ENCODE results near the gene MUC3A.
"Not testable (repeated sequence)": the region's sequence is repeated elsewhere in the genome, so short reads cannot be mapped to it uniquely, and the experiment has no call there.

MUC3A gene, protein sequence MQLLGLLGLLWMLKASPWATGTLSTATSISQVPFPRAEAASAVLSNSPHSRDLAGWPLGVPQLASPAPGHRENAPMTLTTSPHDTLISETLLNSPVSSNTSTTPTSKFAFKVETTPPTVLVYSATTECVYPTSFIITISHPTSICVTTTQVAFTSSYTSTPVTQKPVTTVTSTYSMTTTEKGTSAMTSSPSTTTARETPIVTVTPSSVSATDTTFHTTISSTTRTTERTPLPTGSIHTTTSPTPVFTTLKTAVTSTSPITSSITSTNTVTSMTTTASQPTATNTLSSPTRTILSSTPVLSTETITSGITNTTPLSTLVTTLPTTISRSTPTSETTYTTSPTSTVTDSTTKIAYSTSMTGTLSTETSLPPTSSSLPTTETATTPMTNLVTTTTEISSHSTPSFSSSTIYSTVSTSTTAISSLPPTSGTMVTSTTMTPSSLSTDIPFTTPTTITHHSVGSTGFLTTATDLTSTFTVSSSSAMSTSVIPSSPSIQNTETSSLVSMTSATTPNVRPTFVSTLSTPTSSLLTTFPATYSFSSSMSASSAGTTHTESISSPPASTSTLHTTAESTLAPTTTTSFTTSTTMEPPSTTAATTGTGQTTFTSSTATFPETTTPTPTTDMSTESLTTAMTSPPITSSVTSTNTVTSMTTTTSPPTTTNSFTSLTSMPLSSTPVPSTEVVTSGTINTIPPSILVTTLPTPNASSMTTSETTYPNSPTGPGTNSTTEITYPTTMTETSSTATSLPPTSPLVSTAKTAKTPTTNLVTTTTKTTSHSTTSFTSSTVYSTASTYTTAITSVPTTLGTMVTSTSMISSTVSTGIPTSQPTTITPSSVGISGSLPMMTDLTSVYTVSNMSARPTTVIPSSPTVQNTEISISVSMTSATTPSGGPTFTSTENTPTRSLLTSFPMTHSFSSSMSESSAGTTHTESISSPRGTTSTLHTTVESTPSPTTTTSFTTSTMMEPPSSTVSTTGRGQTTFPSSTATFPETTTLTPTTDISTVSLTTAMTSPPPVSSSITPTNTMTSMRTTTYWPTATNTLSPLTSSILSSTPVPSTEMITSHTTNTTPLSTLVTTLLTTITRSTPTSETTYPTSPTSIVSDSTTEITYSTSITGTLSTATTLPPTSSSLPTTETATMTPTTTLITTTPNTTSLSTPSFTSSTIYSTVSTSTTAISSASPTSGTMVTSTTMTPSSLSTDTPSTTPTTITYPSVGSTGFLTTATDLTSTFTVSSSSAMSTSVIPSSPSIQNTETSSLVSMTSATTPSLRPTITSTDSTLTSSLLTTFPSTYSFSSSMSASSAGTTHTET (N-terminal part only)

DNA sequence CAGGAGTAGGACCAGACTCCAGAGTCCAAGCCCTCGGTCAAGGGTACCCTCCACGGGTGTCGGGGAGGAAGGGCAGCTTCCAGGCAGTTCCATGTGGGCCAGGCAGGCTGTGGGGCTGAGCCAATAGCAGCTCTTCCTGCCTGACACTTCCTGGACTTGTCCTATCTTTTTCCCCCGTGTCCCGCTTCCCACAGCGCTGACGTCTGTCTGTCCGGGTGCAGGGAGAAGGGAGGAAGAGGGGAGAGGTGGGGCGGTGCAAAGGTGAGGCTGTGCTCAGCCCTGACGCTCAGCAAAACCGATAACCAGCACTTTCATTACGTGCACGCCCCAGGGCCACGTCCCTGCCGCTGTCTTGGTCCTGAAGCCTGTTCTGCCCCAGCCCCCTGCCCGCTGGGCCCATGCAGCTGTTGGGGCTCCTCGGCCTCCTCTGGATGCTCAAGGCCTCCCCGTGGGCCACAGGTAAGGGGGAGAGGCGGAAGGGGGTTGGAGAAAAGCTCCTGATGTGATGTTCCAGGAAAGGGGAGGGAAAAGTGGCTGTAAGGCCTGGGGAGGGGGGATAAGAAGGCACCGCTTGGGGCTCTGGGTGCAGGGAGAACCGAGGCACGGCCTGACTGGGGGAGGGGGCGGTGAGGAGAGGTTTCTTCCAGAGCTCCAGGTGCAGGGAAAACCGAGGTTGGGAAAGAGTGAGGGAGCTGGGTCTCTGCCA lies at the start of gene MUC3A:
Gene MUC3A, plus strand, starts transcription at position 308 of the 706 bp plus-strand sequence. Its CDS starts 91 bp downstream, at position 399.
- no peak for DNase-seq (ENCODE audit: low read depth in 2 of 2, low spot score in 1 of 2)

GRCh38 chr7:100900978-100901377 lies 48.4 kb upstream of the MUC3A start:
- DNase-seq (ENCODE audit: low read depth in 2 of 2, low spot score in 1 of 2): no peak

- no peak for DNase-seq (ENCODE audit: low read depth in 2 of 2, low spot score in 1 of 2)
Measured at GRCh38 chr7:100901921-100902332, 47.4 kb upstream of the MUC3A start.

DNA sequence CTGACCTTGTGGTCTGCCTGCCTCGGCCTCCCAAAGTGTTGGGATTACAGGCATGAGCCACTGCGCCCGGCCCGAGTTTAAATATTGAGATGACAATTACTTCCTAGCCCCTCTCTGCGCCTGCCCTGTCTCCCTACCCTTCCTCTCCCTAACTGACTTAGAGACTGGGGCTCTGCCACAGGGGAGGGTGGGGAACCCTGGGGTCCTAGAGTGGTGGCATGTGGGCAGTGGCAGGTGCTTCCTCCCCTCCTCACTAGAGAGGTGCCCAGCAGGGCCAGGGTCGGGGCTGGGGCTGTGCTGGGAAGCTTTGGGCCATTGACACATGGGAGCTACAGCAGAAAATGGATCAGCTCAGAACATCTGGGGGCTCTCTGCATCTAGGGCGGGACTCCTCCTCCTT lies 46.7 kb upstream of the MUC3A start:
- DNase-seq (ENCODE audit: low read depth in 2 of 2, low spot score in 1 of 2): no peak

GRCh38 chr7:100908512-100908911 lies 40.8 kb upstream of the MUC3A start:
- no peak for DNase-seq (ENCODE audit: low read depth in 2 of 2, low spot score in 1 of 2)

DNA sequence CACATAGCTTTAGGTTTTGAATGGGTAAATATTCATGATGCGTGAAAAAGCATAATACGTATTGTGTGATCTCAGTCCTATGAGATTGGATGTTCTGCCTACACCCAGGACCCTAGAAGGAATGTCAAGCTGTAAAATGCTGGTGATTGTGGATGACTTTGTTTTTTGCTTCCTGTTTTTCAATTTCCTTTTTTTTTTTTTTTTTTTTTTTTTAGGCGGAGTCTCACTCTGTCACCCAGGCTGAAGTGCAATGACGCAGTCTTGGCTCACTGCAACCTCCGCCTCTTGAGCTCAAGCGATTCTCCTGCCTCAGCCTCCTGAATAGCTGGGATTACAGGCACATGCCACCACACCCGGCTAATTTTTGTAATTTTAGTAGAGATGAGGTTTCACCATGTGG lies 38.9 kb upstream of the MUC3A start:
- not testable (repeated sequence) for DNase-seq (ENCODE audit: low read depth in 2 of 2, low spot score in 1 of 2)

DNA sequence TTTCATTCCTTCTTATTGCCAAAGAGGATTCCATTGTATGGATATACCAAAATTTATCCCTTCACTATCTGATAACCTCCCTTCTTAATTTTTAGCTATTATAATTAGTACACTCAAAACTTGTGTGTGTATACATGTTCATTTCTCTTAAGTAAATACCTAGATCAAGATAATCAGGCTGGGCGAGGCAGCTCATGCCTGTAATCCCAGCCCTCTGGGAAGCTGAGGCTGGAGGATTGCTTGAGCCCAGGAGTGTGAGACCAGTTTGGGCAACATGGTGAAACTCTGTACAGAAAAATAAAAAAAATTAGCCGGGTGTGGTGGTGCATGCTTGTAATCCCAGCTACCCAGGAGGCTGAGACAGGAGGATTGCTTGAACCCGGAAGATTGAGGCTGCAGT lies 37.9 kb upstream of the MUC3A start:
- DNase-seq (ENCODE audit: low read depth in 2 of 2, low spot score in 1 of 2): no peak

DNA sequence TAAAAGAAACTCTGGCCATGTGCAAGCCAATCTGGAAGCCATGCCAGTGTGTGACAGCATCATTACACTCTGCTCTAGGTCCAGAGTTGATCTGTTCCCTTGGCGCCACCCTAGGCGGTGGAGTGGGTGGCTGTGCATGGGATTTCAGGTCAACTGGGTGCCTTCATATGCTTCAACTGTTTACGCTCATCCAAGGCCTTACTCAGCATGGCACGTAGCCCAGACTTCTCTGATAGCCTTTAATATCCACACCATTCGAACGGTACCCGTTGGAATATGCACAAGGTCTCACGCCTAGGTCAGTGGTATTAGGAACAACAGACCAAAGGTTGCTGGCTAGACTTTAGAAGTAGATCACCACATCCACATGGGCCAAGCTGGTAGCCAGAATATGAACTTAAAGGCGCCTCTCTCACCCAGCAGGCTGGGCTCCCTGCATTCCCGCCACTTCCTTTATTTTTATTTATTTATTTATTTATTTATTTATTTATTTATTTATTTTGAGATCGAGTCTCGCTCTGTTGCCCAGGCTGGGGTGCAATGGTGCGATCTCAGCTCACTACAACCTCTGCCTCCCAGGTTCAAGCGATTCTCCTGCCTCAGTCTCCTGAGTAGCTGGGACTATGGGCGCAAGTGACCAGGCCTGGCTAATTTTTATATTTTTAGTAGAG lies 35.0 kb upstream of the MUC3A start:
- no peak for DNase-seq (ENCODE audit: low read depth in 2 of 2, low spot score in 1 of 2)

DNA sequence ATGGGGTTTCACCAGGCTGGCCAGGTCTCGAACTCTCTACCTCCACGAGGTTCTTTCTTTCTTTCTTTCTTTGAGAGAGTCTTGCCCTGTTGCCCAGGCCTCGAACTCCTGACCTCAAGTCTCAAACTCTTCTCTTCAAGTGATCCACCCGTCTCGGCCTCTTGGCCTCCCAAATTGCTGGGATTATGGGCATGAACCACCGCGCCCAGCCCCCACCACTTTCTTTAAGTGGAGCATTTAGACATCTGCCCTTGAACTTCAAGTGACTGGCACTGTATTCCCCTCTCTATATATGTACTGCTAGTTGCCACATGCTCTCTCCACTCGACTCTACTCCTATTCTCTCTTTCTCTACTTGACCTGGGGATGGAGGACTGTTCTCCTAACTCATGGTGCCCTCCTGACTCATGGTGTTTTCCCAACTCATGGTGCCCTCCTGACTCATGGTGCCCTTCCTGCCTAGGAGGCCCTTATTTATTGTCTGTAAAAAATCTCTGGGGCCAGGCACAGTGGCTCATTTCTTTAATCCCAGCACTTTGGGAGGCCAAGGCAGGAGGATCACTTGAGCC lies 34.4 kb upstream of the MUC3A start:
- DNase-seq (ENCODE audit: low read depth in 2 of 2, low spot score in 1 of 2): no peak

- not testable (repeated sequence) for DNase-seq (ENCODE audit: low read depth in 2 of 2, low spot score in 1 of 2)
Measured at GRCh38 chr7:100919335-100919734, 30.0 kb upstream of the MUC3A start.

DNA sequence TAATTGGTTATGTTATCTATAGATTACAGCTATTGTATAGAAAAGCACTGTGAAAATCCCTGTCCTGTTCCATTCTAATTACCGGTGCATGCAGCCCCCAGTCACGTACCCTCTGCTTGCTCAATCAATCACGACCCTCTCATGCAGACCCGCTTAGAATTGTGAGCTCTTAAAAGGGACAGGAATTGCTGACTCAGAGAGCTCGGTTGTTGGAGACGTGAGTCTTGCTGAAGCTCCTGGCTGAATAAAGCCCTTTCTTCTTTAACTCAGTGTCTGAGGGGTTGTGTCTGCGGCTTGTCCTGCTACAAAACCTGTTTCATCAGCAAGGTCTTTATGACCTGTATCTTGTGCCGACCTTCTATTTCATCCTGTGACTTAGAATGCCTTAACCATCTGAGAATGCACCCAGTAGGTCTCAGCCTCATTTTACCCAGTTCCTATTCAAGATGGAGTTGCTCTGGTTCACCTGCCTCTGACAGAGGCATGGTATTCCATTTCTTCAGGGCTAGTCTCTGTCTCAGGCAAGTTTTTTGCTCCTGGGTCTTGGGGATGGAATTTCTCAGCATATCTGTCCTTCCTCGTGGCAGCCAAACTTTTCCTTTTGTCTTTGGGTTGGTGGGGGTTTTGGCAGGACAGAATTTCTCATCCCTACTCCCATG lies 29.4 kb upstream of the MUC3A start:
- DNase-seq (ENCODE audit: low read depth in 2 of 2, low spot score in 1 of 2): not testable (repeated sequence)

- no peak for DNase-seq (ENCODE audit: low read depth in 2 of 2, low spot score in 1 of 2)
Measured at GRCh38 chr7:100921039-100921438, 28.3 kb upstream of the MUC3A start.

DNA sequence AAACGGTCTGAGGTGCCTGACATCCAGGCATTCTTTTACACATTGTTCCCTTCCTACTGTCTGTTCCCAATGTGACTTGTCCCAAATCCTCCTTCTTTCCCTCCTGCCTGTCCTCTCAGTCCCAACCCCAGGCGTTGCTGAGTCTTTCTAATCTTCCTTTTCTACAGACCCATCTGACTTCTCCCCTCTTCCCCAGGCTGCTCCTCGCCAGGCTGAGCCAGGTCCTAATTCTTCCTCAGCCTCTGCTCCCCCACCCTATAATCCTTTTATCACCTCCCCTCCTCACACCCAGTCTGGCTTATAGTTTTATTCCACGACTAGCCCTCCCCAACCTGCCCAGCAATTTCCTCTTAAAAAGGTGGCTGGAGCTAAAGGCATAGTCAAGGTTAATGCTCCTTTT lies 25.7 kb upstream of the MUC3A start:
- not testable (repeated sequence) for DNase-seq (ENCODE audit: low read depth in 2 of 2, low spot score in 1 of 2)

GRCh38 chr7:100929808-100930174 lies 19.5 kb upstream of the MUC3A start:
- DNase-seq (ENCODE audit: low read depth in 2 of 2, low spot score in 1 of 2): no peak

DNA sequence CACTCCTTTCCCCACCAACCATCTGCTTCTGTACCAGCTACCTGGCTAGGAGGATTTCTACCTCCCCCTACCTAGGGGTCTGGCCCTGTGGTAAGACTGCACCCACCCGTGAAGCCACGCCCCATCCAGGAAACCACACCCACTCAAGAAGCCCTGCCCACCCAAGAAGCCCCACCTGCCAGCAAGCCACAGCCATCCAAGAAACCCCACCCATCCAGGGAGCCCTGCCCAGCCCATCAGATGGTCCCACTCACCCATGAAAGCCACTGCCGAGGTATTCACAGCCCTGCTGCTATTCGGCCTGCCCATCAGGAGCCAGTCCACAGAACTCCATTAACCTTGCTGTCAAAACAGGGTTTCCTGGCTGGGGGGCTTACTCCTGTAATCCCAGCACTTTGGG lies 15.6 kb upstream of the MUC3A start:
- DNase-seq (ENCODE audit: low read depth in 2 of 2, low spot score in 1 of 2): no peak

DNA sequence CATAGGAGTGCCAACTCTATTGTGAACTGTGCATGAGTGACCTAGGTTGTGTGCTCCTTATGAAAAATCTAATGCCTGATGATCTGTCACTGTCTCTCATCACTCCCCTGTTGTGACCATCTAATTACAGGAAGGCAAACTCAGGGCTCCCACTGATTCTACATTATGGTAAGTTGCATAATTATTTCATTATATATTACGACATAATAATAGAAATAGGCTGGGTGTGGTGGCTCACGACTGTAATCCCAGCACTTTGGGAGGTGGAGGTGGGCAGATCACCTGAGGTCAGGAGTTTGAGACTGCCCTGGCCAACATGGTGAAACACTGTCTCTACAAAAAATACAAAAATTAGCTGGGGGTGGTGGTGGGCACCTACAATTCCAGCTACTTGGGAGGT lies 14.0 kb upstream of the MUC3A start:
- not testable (repeated sequence) for DNase-seq (ENCODE audit: low read depth in 2 of 2, low spot score in 1 of 2)

DNA sequence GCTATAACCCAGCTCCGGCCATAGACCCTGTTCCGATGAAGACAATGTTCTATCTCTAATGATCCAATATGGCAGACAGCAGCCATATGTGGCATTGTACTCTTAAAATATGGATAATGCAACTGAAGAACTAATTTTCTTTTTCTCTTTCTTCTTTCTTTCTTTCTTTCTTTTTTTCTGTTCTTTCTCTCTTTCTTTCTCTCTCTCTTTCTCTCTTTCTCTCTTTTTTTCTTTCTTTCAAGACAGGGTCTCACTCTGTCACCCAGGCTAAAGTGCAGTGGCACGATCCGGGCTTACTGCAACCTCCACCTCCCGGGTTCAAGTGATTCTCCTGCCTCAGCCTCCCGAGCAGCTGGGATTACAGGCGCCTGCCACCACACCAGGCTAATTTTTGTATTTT lies 13.2 kb upstream of the MUC3A start:
- not testable (repeated sequence) for DNase-seq (ENCODE audit: low read depth in 2 of 2, low spot score in 1 of 2)

DNA sequence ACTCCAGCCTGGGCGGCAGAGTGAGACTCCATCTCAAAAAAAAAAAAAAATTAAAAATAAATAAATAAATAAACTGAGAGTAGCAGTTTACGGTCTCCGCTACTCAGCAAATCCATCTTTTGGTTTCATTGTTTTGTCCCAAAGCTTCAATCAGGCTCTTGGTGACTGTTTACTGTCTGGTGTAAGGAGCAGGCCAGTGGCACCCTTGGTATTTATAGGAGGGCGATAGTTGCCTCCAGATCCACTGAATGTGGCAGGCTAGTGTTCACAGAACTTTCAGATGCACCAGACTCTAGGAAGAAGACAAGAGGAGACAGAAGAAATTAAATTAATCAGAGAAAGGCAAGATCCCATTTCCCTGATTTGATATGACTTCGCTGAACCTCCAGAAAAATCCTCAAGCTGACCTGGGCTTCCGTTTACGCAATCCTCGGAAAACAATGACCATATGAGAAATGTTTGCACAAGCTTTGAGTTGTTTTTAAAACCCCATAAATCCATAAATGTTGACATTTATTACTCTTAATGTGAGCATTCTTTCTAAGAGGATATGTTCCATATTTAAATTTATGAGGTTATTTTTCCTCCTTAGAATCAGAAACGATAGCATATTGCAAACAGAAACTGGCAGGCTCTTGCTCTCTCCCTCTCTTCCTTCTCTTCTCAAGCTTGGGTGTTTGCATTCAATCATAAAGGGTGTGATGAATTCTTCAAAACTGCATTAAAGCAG lies 7.1 kb upstream of the MUC3A start:
- DNase-seq (ENCODE audit: low read depth in 2 of 2, low spot score in 1 of 2): no peak

DNA sequence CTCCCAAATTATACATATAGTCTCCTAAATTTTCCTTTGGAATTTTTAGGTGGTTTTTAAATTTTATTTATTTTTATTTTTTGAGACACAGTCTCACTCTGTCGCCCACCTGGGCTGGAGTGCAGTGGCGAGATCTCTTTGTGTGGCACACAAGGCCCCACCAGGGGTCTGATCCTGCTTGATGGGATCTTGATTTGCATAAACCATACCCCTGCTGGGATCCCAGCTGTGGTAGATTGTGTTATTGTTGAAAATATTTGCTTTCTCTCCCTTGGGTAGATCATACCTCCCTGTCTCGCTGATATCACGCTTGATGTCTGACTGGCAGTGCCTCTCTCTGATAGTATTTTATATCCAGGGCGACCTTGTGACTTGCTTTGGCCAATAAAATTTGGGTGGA lies 5.6 kb upstream of the MUC3A start:
- no peak for DNase-seq (ENCODE audit: low read depth in 2 of 2, low spot score in 1 of 2)

Measured in stimulated activated CD8-positive, alpha-beta memory T cell treated with anti-CD3 and anti-CD28 coated beads, Interleukin-4, amount 100 ng/mL, for 1 hour (primary cell).